GM19438 (cell line): ENCODE data around the gene GSG1L2.

Experiments used
- ATAC-seq: cut with Tn5 transposase; IDR thresholded peaks from one replicate; pipeline ENCODE4 v1.9.1; 2021; ENCODE audit warnings: low read depth; ENCODE audit not compliant: unreplicated experiment

The GSG1L2 gene

DNA sequence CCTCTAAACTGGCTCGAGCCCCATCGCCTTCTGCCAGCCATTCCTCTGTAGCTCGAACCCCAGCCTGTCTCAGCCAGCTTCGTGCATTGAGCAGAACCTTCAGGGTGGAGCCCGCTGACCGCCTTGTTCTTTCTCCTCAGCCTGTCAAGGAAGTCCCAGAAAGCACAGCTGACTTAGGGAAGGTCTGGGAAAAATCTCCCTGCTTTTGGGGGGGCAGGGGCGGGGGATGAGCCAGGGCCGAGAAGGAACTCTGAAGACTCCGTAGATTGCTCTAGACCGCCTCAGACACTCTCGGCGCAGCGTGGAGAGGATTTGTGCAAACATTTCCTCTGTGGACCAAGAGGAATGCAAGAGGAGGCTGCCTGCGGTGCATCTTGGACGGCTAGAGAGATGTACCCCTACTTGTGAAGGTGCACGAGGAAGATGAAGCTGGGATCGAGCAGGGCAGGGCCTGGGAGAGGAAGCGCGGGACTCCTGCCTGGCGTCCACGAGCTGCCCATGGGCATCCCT is 3.8 kb upstream of the GSG1L2 start, which contains the start of gene GLP2R:
GLP2R (plus strand) TSS at position 284 of the 510 bp plus-strand sequence; CDS start at position 424, 140 bp downstream.
- no peak for ATAC-seq

DNA sequence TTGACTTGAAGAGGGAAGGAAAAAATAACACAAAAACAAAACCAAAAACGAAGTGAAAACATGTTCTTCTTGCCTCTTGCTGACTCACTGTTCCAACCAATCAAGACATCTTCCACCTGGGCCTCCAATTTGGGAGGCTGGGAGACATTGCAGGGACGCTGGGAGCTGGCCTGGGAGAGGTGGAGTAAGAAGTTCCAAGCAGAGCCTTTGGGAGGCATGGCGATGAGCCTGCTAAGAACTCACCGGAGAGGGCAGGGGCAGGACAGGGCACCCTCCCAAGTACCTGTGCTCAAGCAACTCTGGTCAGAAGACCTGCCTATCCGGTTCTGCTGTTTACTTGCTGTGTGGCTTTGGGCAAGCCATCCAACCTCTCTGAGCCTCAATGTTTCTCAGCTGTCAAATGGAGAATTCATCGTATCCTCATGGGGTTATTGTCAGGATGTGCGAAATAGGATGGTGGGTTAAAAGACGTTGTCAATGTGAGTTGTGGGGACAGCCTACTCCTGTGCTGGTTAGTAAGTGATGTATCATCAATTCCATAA is 3.0 kb upstream of the GSG1L2 start:
- no peak for ATAC-seq

DNA sequence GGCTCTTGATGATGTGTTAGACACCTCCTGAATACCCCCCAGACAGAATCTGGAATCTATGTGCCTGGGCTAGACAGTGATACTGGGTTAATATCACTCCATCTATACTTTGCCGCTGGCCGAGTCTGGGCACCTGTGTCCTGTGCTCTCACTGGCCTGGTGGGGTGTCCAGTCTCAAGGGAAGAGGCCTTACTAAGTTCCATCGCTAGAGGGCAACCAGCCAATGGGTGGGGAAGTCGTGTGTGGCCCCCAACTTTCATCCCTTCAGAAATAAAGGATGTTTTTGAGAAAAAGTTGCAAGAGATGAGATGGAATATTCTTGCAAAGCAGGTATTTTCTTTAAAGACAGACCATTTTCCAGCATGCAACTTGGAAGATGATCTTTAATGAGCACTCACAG is 2.2 kb upstream of the GSG1L2 start:
- no peak for ATAC-seq

DNA sequence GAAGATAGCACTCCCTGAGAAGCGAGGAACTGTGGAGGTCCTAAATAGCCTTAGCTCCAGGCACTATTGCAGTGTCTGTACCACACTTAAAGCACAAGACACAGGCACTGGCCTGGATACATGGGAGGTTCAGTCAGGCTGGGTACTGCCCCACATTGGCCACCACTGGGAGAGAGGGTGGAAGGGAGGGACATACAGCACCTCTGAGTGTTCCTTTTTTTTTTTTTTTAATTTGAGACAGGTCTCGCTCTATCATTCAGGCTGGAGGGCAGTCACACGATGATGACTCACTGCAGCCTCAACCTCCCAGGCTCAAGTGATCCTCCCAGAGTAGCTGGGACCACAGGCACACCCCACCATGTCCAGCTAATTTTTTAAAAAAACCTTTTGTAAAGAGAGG is 1.4 kb downstream of the GSG1L2 start:
- ATAC-seq: no peak

DNA sequence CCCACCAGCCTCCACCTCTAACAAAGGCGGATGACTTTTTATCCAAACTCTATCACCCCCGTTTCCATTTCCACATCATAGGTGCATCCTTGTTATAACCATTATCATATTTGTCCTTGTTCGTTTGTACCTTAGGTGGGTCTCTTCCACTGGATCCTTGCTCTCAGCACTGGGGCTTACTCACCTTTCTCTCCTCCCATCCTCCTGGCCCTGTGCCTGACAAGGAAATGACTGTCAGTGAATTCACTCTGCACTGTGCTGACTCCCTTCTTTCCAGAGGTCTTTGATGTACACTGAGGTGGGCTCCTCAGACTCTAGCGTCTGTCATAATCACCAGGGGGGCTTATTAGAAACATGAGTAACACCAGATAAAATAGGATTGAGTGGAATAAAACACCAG is 3.1 kb downstream of the GSG1L2 start:
- no peak for ATAC-seq

- ATAC-seq: no peak
Measured at GRCh38 chr17:9817086-9817485, 4.8 kb downstream of the GSG1L2 start.

DNA sequence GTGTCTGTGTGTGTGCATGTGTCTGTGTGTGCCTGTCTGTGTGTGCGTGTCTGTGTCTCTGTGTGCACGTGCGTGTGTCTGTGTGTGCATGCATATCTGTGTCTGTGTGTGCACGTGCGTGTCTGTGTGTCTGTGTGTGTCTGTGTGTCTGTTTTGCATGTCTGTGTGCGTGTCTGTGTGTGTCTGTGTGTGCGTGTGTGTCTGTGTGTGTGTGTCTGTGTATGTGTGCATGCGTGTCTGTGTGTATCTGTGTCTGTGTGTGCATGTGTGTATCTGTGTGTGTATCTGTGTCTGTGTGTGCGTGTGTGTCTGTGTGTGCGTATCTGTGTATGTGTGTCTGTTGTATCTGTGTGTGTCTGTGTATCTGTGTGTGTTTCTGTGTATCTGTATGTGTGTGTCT is 5.4 kb downstream of the GSG1L2 start:
- no peak for ATAC-seq

- no peak for ATAC-seq
Measured at GRCh38 chr17:9814337-9814945, 7.4 kb downstream of the GSG1L2 start.

DNA sequence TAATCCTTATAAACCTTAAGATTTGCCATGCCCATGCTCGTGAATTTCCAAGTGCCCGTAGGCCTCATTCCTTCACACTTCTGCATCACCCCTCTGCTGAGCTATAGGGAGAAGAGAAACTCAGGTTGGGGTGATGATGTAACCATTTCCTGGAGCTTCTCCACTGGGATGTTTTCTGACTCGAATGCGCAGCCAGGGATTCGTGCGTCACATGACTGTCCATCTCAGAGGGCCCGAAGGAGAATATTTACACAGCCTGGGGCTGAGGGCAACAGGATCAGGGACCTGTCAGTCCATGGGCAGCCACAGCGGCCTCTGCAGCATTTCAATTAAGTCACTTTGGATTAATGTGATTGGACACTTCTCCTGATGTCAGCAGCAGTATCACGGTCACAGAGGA is 8.7 kb downstream of the GSG1L2 start:
- ATAC-seq: no peak

- no peak for ATAC-seq
Measured at GRCh38 chr17:9811537-9811936, 10.3 kb downstream of the GSG1L2 start.

- no peak for ATAC-seq
Measured at GRCh38 chr17:9811086-9811485, 10.8 kb downstream of the GSG1L2 start.

DNA sequence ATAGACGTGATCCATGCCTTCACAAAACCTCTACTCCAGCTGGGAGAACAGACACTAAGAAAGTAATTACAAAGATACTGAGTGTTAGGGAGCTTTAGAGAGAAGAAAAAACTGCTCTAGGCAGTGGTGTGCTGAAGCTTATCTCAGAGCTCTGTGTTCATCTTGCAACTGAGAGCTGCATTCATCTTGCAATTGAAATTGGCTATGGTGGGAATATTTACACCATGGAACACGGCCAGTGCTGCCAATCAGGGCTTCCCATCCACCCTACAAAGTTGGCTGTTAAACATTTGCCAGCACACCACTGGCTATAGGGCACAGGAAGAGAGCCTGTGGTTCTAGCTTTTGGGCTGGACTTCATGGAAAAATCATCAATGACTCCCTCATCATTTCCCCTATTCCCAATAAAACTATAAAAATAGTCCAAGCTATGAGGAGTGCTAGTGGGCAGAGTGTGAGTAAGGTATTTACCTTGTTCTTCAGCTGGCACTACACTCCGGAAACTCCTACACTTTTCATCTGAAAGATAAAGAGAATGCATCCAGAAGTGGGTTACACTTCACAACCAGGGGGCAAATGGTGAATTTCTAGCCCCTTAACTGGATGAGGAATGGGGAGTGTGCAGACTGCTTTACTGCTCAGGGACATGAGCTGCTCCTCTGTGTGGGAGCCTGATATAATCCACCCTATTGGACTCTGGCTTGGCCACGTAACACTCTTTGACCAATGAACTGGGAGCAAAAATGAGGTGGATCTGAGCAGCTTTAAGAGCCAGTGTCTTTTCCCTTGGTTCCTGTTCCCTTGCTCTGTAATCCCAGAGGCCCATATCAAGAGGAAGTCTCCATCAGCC is 11.6 kb downstream of the GSG1L2 start:
- ATAC-seq: no peak

DNA sequence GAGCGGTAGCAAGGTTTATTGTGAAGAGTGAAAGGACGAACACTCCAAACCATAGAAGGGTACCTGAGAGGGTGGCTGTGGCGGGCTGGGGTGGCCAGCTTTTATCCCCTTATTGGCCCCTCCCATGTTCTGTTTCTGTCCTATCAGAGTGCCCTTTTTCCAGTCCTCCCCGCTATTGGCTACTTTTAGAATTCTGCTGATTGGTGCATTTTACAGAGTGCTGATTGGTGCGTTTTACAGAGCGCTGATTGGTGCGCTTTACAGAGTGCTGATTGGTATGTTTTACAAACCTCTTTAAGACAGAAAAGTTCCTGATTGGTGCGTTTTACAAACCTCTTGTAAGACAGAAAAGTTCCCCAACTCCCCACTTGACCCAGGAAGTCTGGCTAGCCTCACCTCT is 12.5 kb downstream of the GSG1L2 start:
- ATAC-seq: no peak

- ATAC-seq: no peak
Measured at GRCh38 chr17:9806699-9807098, 15.2 kb downstream of the GSG1L2 start.

- no peak for ATAC-seq
Measured at GRCh38 chr17:9805769-9806168, 16.1 kb downstream of the GSG1L2 start.

DNA sequence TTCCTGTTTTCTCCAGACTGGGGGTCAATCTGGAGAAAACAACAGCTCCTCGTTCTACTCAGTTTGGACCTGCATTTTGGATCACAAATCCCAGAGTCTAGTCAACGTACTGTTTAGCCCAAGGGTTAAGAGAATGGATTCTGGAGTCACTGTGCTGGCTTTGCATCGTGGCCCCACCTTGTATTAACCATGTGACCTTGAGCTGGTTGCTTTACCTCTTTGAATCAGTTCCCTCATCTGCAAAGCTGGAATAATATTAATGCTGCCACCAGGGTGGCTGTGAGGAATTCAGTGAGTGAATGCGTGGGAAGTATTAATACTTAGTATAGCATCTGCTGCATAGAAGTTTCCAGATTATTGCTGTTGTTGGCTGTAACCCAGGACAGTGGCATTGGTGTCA is 19.2 kb downstream of the GSG1L2 start:
- ATAC-seq: no peak

GRCh38 chr17:9802294-9802693 is 19.6 kb downstream of the GSG1L2 start:
- ATAC-seq: no peak

DNA sequence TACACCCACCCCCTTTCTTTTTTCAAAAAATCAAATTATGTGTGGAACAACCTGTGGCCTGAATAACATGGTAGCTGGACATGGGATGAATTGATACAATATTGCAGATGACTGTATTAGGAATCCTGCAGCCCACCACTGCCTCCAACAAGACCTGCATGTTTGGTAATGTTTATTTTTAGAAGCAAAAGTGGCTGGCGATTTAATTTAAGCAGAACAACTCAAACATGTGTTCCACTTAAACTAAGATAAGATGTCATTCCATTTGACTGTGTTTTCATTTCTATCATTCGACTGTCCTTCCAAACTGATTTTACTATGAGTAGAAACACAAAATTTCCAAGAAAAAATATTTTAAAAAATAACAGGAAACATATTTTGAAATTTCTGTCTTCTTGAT is 20.4 kb downstream of the GSG1L2 start:
- ATAC-seq: no peak

- no peak for ATAC-seq
Measured at GRCh38 chr17:9798724-9799123, 23.2 kb downstream of the GSG1L2 start.

DNA sequence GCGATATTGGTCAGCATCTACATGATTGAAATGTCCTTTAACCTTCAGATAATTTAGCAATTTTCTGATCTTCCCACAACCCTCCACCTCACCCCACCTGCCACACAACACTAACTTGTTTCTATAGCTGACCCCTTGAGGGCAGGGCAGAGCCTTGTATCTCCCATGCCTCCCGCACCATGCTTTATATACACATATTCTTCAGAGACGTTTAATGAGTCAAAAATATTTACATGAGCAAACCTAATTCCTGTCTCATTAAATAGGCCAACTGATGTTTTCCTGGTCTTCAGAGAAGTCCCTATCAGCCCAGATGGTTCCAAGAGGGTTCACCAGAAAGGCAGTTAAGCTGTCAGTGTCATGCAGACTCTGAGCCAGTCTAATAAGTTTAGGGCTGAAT is 23.9 kb downstream of the GSG1L2 start:
- no peak for ATAC-seq

- ATAC-seq: no peak
Measured at GRCh38 chr17:9792181-9792840, 29.6 kb downstream of the GSG1L2 start.
